Adrenal gland (tissue), 12 donors: ENCODE measurements around the gene WDR45B. TPM values are rescaled to one million over a fixed set of nuclear protein-coding genes. Genes with fewer than 3 reads are reported as not detected.

Source experiments
- DNase-seq, 7 donors: peaks; one replicate each; pipeline ENCODE4 v3.0.0-alpha.2; 2019 to 2020
- H3K27ac ChIP-seq, 5 donors: fragments of 200-600 bp; sonication (generic) in 4 of 5; 1 replicate in 3 of 5; 2 replicates in 2 of 5; pipeline versions ENCODE4 v1.5.1 to v1.8.0; 2016 to 2020; ENCODE audit warnings: mild to moderate bottlenecking in 1 of 5
- H3K27me3 ChIP-seq: fragments of 200-600 bp; 2 replicates; pipeline ENCODE4 v1.8.0; 2021
- H3K36me3 ChIP-seq, 2 donors: fragments of 200-600 bp; replicated peaks in 1 of 2; 1 replicate in 1 of 2; 2 replicates in 1 of 2; pipeline versions ENCODE4 v1.5.1 to v1.8.0; 2018 to 2022
- H3K4me1 ChIP-seq, 2 donors: fragments of 200-600 bp; replicated peaks in 1 of 2; 1 replicate in 1 of 2; 2 replicates in 1 of 2; pipeline versions ENCODE4 v1.5.1 to v1.8.0; 2018 to 2021
- H3K4me3 ChIP-seq, 4 donors: fragments of 200-600 bp; sonication (generic) in 3 of 4; one replicate each; pipeline ENCODE4 v1.5.1; 2016 to 2018
- H3K9me3 ChIP-seq, 3 donors: fragments of 200-600 bp; sonication (generic) in 1 of 3; replicated peaks in 1 of 3; 1 replicate in 2 of 3; 2 replicates in 1 of 3; pipeline versions ENCODE4 v1.5.1 to v1.8.0; 2016 to 2021
- CTCF ChIP-seq, 6 experiments: fragments of 450-650 bp in 4 of 6; fragments of 200-600 bp in 2 of 6; sonication (generic) in 1 of 6; IDR thresholded peaks; 1 replicate in 5 of 6; 2 replicates in 1 of 6; pipeline versions ENCODE4 v1.5.1 to v1.8.0; 2016 to 2021; ENCODE audit warnings: antibody characterized with exemption in 6 of 6, mild to moderate bottlenecking in 2 of 6, moderate library complexity in 1 of 6
- POLR2A ChIP-seq, 2 donors: fragments of 450-650 bp; IDR thresholded peaks; one replicate each; pipeline ENCODE4 v1.6.1; 2017; ENCODE audit warnings: antibody characterized with exemption in 2 of 2, mild to moderate bottlenecking in 2 of 2, moderate library complexity in 1 of 2
- WGBS, 4 donors: extraction: QIAGEN DNeasy Blood & Tissue Kit in 2 of 4; methylation state at CpG; one replicate each; pipeline versions ENCODE4 v1.1.5 to v1.1.7; 2013 to 2017; 5-methylcytosine and 5-hydroxymethylcytosine counted together
- intact Hi-C, 2 donors: fragments of 100-400 bp; cut with DNase I; formaldehyde crosslinking; loops; one replicate each; pipeline versions ENCODE4 v1.14.1 to v1.15.0; 2022 to 2023
- polyA plus RNA-seq, 3 donors: library from polyadenylated mRNA; stranded (reverse); fragments of 200-250 nt in 2 of 3; fragments of 350-450 nt in 1 of 3; fragmentation: Illumina TruSeq in 1 of 3; extraction: RNeasy Lipid Tissue Mini Kit (QIAGEN cat#74804) in 1 of 3; gene quantifications; one replicate each; pipeline ENCODE4 v1.2.3, GENCODE V29; 2013 to 2014
- total RNA-seq, 9 donors: library from RNA; depleted of rRNA in 4 of 9; stranded (reverse); fragments of >200 nt in 4 of 9; fragments of 120-200 nt in 1 of 9; fragmentation: NEBNext Ultra II Directional in 1 of 9; extraction: Animal tissue kit (Norgen Biotek cat#: 25700) in 1 of 9; gene quantifications; one replicate each; pipeline versions ENCODE4 v1.1.0 to v1.2.4, GENCODE V29; 2013 to 2023
- donor health status: healthy with polysubstance abuse.
- donor health status: Bipolar disorder and iron deficiency.
- donor health status: DM: yes; HTN: yes; CAD: no.
- donor health status: DM: no; HTN: no; CAD: no.
- donor health status: DM: no; HTN: no; CAD: no.
- donor health status: DM: yes; HTN: yes; CAD: no.

Gene WDR45B
- total and polyA plus RNA-seq, 12 donors: 48.6 to 104 (median 73.3) TPM

- Histone ChIP-seq H3K36me3 (peaks cover 0 to 30% of the 10 kb centered on the region in 2 donors), H3K9me3 (no peaks in the 10 kb centered on the region), H3K27me3 (no peaks in the 10 kb centered on the region), H3K4me3 (no peak overlapping the region), H3K27ac (no peak overlapping the region), H3K4me1 (peaks cover 11 to 26% of the 10 kb centered on the region in 2 donors)
- 91 to 93% (median 92%) methylated on average over 16 of the region's 16 CpGs for WGBS, 4 donors
- intact Hi-C loops: no loop called here
- DNase-seq: no peak
- no peak for TF ChIP-seq POLR2A (IDR thresholded peaks at IDR 0.05)
- no peak for TF ChIP-seq CTCF (IDR thresholded peaks at IDR 0.05)
Measured at GRCh38 chr17:82605939-82606600, 42.2 kb downstream of the WDR45B start.

- H3K27ac ChIP-seq: peak overlapping the region in 2 of 5 donors; percentile 51 to 65
- H3K4me1 ChIP-seq: peaks cover 11 to 25% of the 10 kb centered on the region in 2 donors
- no peak for TF ChIP-seq POLR2A (IDR thresholded peaks at IDR 0.05)
- TF ChIP-seq CTCF (IDR thresholded peaks at IDR 0.05): no peak
- no peak overlapping the region for H3K4me3 ChIP-seq
- no peak for DNase-seq
- H3K36me3 ChIP-seq: peaks cover 0 to 36% of the 10 kb centered on the region in 2 donors
- intact Hi-C loops: no loop called here
- H3K27me3 ChIP-seq: no peaks in the 10 kb centered on the region
- no peaks in the 10 kb centered on the region for H3K9me3 ChIP-seq
- WGBS, 4 donors: 89 to 99% (median 95%) methylated on average over 7 of the region's 7 CpGs
Measured at GRCh38 chr17:82604532-82604931, 43.7 kb downstream of the WDR45B start.

GRCh38 chr17:82603981-82604448, 44.2 kb downstream of the WDR45B start:
- 47 to 65% (median 58%) methylated on average over 17 to 18 of the region's 18 CpGs for WGBS, 4 donors
- intact Hi-C loops: no loop called here
- Histone ChIP-seq H3K27me3 (no peaks in the 10 kb centered on the region), H3K4me1 (peaks cover 11 to 25% of the 10 kb centered on the region in 2 donors), H3K36me3 (peaks cover 0 to 36% of the 10 kb centered on the region in 2 donors), H3K4me3 (no peak overlapping the region), H3K9me3 (no peaks in the 10 kb centered on the region), H3K27ac (peak overlapping the region in 2 of 5 donors; percentile 65 to 70)
- TF ChIP-seq CTCF (IDR thresholded peaks at IDR 0.05) (no peak), POLR2A (IDR thresholded peaks at IDR 0.05) (no peak)
- peak; percentile 64 to 90 (median 78) for DNase-seq

GRCh38 chr17:82602986-82603710, 45.1 kb downstream of the WDR45B start:
- Histone ChIP-seq H3K4me1 (peaks cover 11 to 25% of the 10 kb centered on the region in 2 donors), H3K36me3 (peaks cover 0 to 36% of the 10 kb centered on the region in 2 donors), H3K27me3 (no peaks in the 10 kb centered on the region), H3K9me3 (no peaks in the 10 kb centered on the region), H3K27ac (peak overlapping the region in 3 of 5 donors; percentile 2 to 70 (median 65)), H3K4me3 (no peak overlapping the region)
- WGBS, 4 donors: 84 to 88% (median 85%) methylated on average over 20 of the region's 20 CpGs
- no peak for TF ChIP-seq POLR2A (IDR thresholded peaks at IDR 0.05)
- TF ChIP-seq CTCF (IDR thresholded peaks at IDR 0.05): no peak
- intact Hi-C loops: no loop called here
- no peak for DNase-seq
